Activated T-helper 1 cell treated with Interleukin-2 at 50 U/mL for 16 hours (primary cell): ENCODE results near the gene PDILT.
"Not testable (repeated sequence)": the region's sequence is repeated elsewhere in the genome, so short reads cannot be mapped to it uniquely, and the experiment has no call there.

Experiments used
- DNase-seq: peaks from one replicate; pipeline ENCODE4 v3.0.0-alpha.2; 2020; ENCODE audit warnings: low read depth

Gene PDILT, protein sequence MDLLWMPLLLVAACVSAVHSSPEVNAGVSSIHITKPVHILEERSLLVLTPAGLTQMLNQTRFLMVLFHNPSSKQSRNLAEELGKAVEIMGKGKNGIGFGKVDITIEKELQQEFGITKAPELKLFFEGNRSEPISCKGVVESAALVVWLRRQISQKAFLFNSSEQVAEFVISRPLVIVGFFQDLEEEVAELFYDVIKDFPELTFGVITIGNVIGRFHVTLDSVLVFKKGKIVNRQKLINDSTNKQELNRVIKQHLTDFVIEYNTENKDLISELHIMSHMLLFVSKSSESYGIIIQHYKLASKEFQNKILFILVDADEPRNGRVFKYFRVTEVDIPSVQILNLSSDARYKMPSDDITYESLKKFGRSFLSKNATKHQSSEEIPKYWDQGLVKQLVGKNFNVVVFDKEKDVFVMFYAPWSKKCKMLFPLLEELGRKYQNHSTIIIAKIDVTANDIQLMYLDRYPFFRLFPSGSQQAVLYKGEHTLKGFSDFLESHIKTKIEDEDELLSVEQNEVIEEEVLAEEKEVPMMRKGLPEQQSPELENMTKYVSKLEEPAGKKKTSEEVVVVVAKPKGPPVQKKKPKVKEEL

DNA sequence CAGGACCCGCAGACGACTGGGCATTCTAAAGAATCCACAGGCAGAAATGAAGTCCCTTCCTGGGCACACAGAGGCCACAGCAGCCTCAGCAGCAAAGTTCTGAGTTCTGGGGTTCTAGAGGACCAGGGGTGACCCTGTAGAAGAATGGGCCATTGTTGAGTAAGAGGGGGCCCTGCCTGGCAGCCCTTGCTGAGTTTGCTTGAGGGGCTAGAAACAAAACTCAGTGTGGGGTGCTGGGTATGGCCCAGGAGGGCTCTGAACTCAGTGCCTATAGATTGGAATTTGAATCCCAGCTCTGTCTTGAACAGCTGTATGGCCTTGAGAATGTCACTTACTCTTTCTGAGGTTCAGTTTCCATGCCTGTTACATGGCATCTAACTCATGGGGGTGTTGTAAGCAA is at the start of gene PDILT:
TSS of gene PDILT (minus strand) at position 101 of the 400 bp plus-strand sequence. CDS start 5,437 bp downstream, outside the sequence.
- DNase-seq: no peak

DNA sequence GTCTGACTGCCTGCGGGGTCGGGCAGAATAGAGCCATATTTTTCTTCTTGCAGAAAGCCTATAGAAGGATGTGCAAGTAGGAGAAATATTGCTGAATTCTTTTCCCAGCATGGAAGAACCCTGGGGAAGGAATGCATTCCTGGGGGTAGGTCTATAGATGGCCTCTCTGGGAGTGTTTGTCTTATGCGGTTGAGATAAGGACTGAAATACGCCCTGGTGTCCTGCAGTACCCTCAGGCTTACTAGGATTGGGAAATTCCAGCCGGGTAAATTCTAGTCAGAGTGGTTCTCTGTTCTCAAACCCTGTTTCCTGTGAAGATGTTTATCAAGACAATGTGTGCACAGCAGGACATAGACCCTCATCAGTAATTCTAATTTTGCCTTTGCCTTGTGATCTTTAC is 49.1 kb upstream of the PDILT start:
- DNase-seq: not testable (repeated sequence)

DNA sequence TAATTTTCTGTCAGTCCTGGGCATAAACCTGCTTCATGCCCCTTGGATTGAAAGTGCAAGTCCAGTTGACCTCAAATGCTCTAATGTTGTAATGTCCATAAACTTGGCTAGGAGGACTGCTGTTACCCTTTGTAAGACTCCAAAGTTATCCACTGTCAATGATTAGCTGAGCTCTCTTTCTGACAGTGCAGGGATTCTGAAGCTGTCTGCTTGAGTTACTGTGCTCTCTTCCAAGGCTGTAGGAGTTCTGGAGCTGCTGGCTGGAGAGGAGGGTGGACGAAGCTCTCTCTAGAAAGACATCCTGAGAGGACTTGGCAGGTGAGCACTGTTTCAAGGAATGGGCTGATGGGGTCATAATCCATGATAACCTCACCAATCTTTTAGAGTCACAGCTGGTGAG is 46.8 kb upstream of the PDILT start, which contains the start of gene ACSM2A:
TSS of gene ACSM2A (plus strand) at position 158 of the 400 bp plus-strand sequence. CDS start 8,594 bp downstream, outside the sequence.
- not testable (repeated sequence) for DNase-seq

DNA sequence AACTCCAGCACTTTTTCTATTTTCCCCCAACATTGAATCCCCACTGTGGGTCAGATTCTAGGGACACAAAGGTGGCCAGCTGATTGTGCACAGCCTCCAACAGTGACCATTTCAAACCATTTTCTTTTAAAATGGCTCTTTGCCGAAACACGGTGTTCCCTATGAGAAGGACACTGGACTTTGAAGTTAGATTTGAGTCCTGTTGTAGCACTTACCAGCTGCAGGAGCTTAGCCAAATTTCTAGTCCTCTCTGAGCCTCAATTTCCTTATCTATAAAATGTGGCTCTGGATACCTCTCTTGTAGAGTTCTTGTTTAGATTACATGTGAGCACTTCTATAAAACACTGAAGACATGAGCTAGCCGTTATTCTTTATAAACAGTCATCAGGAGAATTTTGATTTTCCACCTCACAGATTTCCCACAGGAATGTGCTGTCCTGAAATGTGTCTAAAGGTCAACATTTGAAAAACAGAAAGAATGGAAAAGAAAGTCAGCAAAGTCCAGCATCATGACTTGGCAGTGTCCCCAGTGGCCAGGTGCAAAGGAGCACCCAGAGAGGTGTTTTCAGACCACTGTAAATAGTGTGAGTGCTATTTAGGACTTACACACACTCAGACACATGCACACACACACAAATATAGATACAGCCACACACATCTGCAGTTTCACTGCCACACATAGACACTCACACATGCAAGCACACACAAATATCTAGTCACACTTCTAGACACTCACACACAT is 42.3 kb upstream of the PDILT start:
- not testable (repeated sequence) for DNase-seq

DNA sequence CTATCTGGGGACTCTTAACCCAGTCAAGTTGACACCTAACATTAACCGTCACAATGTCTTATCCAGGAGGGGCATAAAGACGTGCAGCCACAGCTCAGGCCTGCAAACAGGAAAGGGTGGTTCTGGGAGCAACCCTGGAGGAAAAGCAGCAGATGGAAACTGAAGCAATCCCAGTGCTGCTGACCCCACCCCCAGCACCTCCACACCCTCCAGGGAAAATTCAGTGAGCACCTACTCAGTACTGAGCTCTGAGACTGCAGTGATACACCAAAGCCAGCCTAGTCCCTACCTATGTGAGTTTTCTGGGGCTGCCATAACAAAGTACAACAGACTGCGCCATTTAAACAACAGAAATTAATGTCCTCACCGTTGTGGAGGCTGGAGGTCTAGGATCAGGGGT is 37.3 kb upstream of the PDILT start:
- not testable (repeated sequence) for DNase-seq

DNA sequence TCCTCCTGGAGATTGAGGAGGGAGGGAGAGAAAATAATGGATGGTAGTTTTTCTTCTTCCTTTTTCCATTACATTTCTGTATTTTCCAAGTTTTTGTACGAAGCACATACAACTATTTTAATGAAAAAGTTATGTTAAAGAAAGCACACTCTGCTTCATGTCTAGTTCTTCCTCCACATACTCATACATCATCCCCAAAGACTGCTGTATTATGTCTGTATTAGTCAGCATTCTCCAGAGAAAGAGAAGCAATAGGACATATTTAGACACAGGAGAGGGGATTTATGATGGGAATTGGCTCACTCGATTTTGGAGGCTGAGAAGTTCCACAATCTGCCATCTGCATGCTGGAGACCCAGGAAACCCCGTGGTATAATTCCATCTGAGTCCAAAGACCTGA is 36.7 kb upstream of the PDILT start:
- DNase-seq: no peak

DNA sequence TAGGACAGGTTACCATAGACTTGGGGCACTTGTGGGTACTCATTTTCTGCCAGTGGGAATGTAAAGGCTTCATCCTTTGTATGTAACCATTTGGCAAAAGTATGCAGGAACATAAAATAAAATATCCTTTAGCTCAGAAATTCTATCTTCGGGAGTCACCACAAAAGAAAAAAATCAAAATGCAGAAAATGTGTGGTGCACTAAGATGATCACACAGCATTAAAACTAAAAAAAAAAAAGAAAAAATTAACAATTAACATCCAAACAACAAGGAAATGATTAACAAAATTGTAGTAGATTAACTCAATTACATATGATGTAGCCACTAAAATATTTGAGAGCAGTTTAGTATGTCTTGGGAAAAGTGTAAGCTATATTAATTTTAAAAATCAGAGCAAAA is 36.2 kb upstream of the PDILT start:
- not testable (repeated sequence) for DNase-seq

DNA sequence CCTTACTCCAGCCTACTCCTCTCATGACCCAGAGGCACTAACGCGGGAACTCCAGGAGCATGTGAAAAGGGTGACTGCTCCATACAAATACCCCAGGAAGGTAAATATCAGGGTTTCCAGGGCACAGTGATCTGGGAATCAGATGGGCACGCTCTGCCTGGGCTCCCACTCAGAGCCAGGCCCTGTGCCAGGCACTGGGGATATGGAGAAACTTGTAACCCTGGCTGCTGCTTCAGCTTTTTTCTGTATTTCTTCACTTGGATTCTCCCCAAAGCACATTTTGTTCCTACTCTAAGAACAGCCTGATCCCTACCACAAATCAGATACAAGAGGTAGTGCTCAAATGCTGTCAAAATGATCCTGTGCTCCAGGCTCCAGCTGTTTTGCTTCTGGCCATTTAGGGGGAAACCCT is 35.3 kb upstream of the PDILT start:
- DNase-seq: not testable (repeated sequence)

DNA sequence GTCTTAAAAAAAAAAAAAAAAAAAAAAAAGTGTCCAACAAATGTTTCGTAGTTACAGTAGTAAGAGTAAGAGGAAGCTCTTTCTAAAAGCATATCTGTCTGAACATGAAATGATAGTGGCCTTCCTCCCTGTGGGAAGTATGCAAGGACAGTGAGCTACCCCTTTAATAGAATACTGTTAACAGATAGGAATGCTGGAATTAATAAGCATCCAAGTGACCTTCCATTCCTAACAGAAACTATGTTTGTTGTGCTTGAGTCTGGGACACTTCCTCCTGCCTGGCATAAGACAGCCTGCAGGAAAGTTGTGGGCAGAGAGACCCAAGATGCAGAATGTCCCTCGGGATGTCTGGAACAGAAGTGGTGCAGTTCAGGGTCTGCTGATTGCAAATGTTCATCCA is 34.4 kb upstream of the PDILT start:
- not testable (repeated sequence) for DNase-seq

DNA sequence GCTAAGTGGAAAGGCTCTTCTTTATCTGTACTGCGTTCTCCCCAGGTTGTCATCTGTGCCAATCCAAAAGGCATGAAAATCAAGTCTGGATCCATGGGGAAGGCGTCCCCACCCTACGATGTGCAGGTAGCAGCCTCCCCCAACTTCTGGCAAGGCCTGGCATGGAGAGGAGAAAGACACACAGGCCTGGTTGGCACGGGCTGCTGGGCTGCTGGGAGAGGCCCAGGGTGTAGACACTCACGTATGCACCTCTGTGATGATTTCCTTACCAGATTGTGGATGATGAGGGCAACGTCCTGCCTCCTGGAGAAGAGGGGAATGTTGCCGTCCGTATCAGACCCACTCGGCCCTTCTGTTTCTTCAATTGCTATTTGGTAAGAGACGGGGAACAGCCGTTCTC is 26.4 kb upstream of the PDILT start:
- DNase-seq: no peak

DNA sequence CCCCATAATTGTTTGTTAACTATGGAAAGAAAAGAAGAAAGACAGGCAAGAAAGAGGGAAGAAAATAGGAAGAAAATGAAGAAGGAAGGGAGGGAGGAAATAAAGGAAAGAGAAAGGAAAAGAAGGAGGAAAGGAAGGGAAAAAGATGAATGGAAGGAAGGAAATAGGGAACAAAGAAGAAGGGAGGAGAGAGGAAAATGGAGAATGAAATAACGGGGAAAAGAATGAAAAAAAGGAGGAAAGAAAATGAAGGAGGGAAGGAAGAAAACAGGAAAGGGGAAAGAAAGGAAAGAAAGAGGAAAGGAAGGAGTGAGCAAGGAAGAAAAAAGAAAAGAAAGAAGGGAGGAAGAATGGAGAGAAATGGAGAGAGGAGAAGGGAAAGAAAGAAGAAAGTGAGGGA is 25.9 kb upstream of the PDILT start:
- DNase-seq: not testable (repeated sequence)

DNA sequence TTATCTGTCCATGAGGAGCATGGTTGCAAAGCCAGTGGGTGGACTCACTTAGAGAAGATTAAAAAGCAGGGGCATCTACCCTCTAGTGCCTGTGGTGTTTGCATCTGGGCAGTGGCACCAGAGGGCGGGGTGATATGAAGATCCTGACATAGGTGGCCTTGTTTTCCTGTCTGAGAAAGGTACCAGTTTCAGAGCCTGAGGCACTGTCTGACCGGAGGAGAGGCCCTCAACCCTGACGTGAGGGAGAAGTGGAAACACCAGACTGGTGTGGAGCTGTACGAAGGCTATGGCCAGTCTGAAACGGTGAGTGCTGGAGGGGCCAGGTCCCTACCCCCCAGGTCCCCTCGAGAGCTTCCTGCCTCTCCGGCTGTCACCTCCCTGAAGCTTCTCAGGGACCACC is 25.0 kb upstream of the PDILT start:
- DNase-seq: not testable (repeated sequence)

DNA sequence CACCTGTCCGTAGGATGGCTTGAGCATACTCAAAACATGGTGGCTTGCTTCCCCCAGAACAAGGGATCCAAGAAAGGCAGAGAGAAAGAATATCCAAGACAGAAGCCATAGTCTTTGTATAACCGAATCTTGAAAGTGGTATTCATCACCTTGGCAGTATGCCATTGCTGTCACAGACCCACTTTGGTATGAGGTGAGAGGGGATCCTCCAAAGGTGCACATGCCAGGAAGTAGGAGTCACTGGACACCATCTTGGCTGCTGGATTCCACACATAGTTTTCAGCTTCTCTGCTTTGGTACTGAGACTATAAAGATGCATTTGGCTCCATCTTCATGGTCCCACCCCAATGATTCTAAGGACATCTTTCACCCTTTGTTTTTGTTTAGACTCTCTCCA is 22.9 kb upstream of the PDILT start:
- DNase-seq: not testable (repeated sequence)

DNA sequence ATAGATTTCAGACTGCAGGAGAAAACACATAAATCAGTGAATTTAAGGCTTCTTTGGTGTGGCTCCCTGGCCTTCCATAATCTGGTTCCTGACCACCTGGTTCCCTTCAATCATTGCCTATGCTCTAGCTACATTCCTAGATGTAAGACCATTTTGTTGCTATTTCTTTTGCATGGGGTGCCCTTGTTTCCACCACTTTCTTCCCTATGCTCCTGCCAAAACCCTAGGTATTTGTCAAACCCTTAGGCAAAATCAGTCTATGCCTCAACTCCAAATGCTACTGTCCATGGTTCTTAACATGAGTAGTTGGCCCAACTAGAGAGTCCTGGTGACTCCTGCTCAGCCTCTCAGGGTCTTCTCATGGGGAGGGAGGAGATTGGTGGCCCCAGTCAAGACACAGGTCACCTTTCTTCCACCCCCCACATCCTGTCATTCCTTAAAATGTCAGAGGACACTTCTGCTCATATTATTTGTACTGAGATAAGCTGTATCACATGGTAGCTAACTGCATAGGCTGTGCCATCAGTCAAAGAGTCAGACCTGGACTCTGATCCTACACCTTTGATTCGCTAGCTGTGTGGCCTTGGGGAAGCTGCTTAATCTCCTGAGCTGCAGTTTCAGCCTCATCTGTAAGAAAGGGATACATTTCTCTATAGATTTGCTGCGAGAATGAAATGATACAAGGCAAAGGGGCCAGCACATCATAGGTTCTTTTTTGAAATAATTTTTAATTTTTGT is 19.8 kb upstream of the PDILT start:
- DNase-seq: no peak

DNA sequence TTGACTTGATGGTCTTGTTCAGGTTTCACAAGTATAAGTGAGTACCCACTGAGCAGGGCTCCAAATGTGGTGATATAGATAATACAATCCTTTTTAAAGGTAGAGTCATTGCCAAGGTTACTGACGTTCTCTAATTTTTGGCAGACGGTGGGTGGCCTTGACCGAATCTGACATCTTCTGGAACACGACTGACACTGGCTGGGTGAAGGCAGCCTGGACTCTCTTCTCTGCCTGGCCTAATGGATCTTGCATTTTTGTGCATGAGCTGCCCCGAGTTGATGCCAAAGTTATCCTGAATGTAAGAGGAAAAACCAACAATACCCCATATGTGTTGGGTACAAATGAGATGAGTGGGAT is 19.2 kb upstream of the PDILT start:
- not testable (repeated sequence) for DNase-seq

DNA sequence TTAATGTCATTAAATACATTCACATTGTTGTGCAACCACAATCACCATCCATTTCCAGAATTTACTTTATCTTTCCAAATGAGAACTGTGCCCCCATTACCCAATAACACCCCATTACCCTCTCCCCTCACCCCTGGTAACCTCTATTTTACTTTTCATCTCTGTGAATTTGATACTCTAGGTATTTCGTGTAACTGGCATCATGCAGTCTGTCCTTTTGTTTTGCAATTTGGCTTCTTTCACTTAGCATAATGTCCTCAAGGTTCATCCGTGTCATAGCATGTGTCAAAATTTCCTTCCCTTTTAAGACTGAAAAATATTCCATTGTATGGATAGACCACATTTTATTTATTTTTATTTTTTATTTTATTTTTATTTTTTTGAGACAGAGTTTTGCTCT is 17.2 kb upstream of the PDILT start:
- not testable (repeated sequence) for DNase-seq

DNA sequence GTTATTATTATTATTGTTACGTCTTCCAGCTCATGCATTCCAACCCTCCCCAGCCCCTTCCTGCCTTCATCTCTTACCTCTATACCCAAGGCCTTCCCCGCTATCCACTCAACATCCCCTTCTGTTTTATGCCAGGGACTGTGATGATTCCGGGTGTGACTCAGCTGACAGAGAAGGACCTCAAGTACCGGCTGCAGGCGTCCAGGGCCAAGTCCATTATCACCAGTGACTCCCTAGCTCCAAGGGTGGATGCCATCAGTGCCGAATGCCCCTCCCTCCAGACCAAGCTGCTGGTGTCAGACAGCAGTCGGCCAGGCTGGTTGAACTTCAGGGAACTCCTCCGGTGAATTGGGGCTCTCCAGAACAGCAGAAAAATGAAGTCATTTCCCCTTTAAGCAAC is 14.6 kb upstream of the PDILT start:
- DNase-seq: not testable (repeated sequence)

DNA sequence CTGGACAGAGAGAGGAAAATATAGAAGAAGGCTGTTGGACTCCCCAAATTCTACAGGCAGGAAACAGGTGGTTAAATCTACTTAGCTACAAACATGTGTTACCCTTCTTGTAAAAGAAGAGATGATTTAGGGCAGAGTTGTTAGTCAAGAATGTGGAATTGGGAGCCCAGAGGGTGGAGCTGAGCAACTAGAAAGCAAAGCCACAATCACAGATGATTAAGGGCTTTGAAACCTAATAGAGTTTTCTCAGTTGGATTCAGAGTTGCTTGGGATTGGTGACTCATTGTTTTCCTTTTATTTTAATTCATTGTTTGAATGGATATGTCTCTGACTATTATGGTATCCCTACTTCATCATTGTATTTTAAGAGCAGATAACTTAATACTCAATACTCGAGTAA is 11.0 kb upstream of the PDILT start:
- DNase-seq: no peak

DNA sequence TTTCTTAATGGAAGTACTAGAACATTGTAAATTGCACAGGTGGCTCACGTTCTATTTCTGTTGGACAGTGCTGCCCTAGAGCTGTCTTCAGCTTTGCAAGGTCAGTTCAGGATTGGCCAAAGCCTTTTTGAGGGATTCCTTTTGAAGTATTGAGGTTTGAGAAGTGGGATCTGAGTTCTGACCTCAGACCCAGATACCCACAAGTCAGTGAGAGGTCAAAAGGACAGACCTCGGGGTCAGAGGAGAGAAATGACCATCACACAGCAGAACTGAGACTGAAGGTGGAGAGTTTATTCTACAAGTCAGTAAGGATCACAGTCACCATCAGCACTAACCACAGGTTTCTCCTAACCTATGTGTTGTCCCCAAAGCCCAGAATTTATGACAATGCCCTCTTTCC is 6.5 kb upstream of the PDILT start:
- no peak for DNase-seq

DNA sequence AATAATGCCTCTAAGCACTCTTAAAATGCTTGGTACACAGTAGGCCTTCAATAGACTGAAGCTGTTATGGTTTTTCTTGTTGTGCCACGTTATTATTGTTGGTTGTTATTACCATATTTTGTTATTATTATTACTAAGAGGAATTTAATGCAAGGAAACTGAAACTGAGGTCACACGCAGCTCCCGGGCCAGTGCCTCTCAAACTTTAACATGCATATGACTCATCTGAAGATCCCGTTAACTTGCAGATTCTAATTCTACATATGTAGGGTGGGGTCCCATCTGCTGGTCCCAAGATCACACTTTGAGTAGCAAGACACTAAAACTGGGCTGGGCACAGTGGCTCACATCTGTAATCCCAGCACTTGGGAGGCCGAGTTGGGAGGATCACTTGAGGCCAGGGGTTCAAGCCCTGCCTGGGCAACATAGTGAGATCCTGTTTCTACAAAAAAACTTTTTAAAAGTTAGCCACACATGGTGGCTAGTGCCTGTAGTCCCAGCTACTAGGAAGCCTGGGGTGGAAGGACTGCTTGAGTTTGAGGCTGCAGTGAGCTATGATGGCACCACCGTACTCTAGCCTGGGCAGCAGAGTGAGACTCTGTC is 5.7 kb upstream of the PDILT start:
- DNase-seq: no peak

DNA sequence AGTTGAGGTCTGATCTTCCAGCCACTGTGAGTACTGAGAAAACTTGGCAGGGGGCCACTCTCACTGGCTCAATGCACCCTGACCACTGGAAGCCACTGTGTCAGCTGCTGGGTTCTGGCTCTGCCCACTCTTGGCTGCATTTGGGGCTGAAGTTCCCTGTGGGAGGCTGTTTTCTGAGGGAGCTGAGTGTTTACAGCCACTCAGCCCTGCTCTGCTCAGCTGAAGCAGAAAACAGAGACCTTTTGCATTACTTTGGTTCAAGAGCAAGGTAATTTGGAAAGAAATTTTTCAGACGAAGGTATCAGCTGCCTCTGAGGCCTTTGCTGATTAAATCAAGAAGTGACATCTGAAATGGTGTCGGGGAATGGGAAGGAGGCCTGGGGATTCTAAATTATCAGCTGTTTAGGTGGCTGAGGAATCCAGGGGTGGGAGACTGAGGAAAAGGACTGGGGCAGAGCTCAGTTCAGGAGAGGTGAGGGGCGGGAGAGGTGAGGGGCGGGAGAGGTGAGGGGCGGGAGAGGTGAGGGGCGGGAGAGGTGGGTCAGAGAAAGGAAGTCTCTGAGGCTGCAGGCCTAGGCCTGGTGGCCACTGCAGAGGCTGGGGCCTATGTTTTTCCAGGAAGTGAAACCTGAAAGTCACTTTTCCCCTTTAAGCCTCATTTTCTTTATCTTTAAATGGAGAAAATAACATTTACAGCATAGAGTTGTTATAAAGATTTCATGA is 5.0 kb upstream of the PDILT start, which contains the start of gene ACSM5:
TSS of gene ACSM5 (plus strand) at position 137 of the 723 bp plus-strand sequence. CDS start 1,951 bp downstream, outside the sequence.
- DNase-seq: no peak
